Astrocyte of the spinal cord (primary cell): ENCODE data around the gene ZDHHC22.

Source experiments
- DNase-seq: peaks from one replicate; pipeline ENCODE4 v3.0.0; 2011; ENCODE audit warnings: low read depth, low spot score
- H3K4me3 ChIP-seq: 2 replicates; pipeline ENCODE4 v1.5.1; 2011; ENCODE audit warnings: low read depth, mild to moderate bottlenecking, low read length, moderate library complexity
- CTCF ChIP-seq: IDR thresholded peaks from 2 replicates; pipeline ENCODE4 v1.5.1; 2012; ENCODE audit warnings: low read depth, mild to moderate bottlenecking, low read length, inconsistent platforms
- in situ Hi-C: cut with HindIII; loops from 2 replicates; pipeline ENCODE4 v1.10.0; 2017; ENCODE audit warnings: low sequenced_read_pairs

ZDHHC22 gene

DNA sequence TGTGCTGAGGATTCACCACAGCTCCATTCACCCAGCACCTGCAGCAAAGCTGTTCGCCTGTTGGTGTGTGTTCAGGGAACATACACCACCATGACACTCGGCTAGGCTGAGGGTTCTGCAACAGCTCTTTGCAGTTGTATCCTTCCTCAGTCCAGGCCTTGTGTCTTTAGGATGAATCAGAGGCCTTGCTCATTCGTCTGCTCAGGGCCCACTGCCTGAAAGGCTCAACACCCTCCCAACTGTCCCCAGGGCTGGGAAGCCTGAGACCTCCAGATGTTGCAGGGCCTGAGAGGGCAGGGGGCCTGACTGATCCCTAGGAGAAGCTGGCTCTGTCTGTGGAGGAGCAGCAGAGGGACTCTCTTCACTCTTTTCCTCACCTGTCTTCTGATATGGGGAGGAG lies 11.2 kb downstream of the ZDHHC22 start:
- no peak for DNase-seq
- no peak overlapping the region for H3K4me3 ChIP-seq
- in situ Hi-C loops, result no loop called here
- no peak for TF ChIP-seq CTCF

GRCh38 chr14:77128414-77128891 lies 13.1 kb downstream of the ZDHHC22 start:
- no peak for TF ChIP-seq CTCF
- H3K4me3 ChIP-seq, result no peak overlapping the region
- in situ Hi-C loops, result no loop called here
- DNase-seq, result no peak

DNA sequence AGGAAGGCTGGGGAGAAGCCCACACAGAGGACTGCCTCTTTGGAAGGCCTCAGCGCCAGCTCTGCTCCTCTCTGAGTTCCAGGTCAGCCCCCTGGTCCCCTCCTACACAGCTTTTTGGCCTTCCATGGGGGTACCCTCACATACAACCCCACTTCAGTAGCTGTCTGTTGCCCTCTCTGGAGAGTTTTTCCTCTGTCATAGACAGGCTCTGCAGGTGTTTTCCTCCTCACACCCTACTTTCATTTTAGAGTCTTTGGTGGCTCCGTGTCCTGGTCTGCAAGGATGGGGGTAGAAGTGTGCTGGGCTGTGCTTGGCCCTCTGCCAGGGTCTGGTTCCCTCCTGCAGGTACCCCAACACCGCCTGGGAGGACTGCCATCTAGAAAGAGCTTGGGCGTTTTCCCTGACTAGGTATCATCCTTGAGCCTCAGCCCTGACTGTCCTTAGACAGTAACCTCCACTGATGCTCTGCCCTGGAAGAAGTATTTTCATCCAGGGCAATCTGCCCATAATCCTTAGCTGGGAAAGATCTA lies 15.1 kb downstream of the ZDHHC22 start:
- TF ChIP-seq CTCF, result no peak

DNA sequence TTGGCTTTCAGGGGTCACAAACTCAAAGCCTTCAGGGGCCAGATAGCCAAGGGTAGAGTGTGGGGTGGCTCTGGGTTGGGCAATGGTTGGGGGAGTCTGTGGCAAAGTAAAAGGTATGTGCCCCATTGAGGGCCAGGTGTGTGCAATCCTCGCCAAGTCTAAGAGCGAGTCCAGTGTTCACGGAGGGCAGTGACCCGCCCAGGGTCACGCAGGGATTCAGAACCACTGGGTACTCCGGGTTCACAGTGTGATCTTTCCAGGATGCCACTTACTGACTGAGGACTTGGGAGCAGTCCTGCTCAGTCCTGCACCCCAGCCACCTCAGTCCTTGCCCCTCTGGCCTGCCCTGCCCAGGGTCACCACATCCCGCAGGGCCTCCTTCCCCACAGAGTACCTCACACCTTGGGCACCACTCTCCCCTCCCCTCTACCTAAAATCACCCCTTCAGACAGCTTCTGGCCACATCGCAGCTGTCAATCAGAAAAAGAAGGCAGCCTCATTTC lies 15.7 kb downstream of the ZDHHC22 start:
- in situ Hi-C loops, result no loop called here
- no peak for DNase-seq

More for the DNA sequence above, 15.1 kb downstream of the ZDHHC22 start:
- no peak for DNase-seq
- in situ Hi-C loops, result no loop called here
- H3K4me3 ChIP-seq, result no peak overlapping the region

DNA sequence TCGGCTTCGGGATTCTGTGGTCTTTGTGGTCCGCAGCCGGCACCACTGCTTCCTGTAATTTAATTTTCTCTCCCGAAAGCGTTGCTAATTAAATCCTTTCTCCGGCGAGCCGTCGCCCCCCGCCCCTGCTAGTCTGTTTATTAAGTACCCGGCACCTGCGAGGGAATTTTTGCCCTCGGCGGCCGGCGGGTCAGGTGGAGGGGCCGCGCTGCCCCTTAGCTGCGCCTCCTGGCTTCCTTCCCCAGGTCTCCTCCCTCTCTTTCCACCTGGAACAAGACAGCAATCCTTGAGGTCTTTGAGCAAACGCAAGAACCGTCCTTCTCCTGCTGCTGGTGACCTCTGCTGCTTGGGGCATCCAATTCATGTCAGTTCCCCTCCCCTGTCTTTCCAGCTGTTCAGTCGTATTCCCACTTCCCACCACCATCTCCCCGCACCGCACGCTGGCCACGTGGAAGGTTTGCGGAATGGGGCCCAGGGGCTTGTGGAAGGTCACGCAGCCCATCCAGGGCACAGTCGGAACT lies 16.2 kb downstream of the ZDHHC22 start:
- no peak overlapping the region for H3K4me3 ChIP-seq
- no peak for DNase-seq
- in situ Hi-C loops, result no loop called here
- TF ChIP-seq CTCF, result no peak

More for the DNA sequence above, 15.7 kb downstream of the ZDHHC22 start:
- no peak overlapping the region for H3K4me3 ChIP-seq
- TF ChIP-seq CTCF, result no peak

GRCh38 chr14:77124345-77125280 lies 17.0 kb downstream of the ZDHHC22 start:
- peak; percentile 30 for DNase-seq
- peak overlapping the region; percentile 41 for H3K4me3 ChIP-seq
- in situ Hi-C loops, result no loop called here
- peak; percentile 19 for TF ChIP-seq CTCF
